HL-60 (cell line): Measurements from ENCODE around the gene RCAN1.

Experiments used
- GABPA ChIP-seq: IDR thresholded peaks from 2 replicates; pipeline ENCODE4 v1.6.1; 2012; ENCODE audit warnings: low read depth
- POLR2AphosphoS5 ChIP-seq: IDR thresholded peaks from 2 replicates; pipeline ENCODE4 v1.6.1; 2012; ENCODE audit warnings: low read depth
- REST ChIP-seq: IDR thresholded peaks from 2 replicates; pipeline ENCODE4 v1.6.1; 2012; ENCODE audit warnings: low read depth; ENCODE audit not compliant: insufficient replicate concordance
- SPI1 ChIP-seq: IDR thresholded peaks from 2 replicates; pipeline ENCODE4 v1.6.1; 2012; ENCODE audit warnings: low read depth, mild to moderate bottlenecking, borderline replicate concordance
- TF ChIP-seq, protein P1 (sequence below): IDR thresholded peaks from one replicate; pipeline ENCODE4 v1.5.1; 2011; ENCODE audit warnings: low read length, control low read depth, inconsistent platforms; ENCODE audit not compliant: insufficient read depth

- TF ChIP-seq, protein P1, sequence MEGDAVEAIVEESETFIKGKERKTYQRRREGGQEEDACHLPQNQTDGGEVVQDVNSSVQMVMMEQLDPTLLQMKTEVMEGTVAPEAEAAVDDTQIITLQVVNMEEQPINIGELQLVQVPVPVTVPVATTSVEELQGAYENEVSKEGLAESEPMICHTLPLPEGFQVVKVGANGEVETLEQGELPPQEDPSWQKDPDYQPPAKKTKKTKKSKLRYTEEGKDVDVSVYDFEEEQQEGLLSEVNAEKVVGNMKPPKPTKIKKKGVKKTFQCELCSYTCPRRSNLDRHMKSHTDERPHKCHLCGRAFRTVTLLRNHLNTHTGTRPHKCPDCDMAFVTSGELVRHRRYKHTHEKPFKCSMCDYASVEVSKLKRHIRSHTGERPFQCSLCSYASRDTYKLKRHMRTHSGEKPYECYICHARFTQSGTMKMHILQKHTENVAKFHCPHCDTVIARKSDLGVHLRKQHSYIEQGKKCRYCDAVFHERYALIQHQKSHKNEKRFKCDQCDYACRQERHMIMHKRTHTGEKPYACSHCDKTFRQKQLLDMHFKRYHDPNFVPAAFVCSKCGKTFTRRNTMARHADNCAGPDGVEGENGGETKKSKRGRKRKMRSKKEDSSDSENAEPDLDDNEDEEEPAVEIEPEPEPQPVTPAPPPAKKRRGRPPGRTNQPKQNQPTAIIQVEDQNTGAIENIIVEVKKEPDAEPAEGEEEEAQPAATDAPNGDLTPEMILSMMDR: no peak
- TF ChIP-seq GABPA (no peak), SPI1 (no peak), REST (no peak), POLR2AphosphoS5 (no peak)
These were observed 5.5 kb downstream of the RCAN1 start for GRCh38 chr21:34609244-34609932.
